ENCODE results near the gene SCN8A. TPM values are rescaled to one million over a fixed set of nuclear protein-coding genes. Genes with fewer than 3 reads are reported as not detected.

The SCN8A gene
- total RNA-seq, 1 experiment from 2014 or later, result 5.4 TPM

DNA sequence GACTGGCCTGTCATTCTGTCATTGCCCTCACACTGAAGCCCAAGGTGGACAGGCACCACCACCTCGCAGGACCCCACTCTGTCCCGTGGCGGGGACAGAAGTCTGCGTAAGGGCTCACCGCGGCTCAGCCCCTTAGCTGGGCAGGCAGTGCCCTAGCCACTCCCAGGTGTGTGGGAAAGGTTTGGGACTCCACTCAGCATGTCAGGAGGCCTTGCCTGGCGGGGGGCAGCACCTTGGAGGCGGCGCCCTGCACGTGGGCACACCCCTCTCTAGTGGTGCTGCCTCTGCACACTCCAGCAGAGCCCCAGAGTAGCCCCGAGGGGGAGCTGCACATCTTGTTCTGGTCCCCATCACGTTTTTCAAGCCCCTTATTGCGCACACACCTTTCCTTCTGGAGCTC lies 221.8 kb downstream of the SCN8A start:
- no peak overlapping the region for H3K27ac Mint-ChIP-seq (ENCODE audit: unreplicated experiment)
- no peaks in the 10 kb centered on the region for H3K27me3 Mint-ChIP-seq (ENCODE audit: unreplicated experiment)
- BruUV-seq (replicated peaks), result no TSS peak
- TF ChIP-seq, protein P1, sequence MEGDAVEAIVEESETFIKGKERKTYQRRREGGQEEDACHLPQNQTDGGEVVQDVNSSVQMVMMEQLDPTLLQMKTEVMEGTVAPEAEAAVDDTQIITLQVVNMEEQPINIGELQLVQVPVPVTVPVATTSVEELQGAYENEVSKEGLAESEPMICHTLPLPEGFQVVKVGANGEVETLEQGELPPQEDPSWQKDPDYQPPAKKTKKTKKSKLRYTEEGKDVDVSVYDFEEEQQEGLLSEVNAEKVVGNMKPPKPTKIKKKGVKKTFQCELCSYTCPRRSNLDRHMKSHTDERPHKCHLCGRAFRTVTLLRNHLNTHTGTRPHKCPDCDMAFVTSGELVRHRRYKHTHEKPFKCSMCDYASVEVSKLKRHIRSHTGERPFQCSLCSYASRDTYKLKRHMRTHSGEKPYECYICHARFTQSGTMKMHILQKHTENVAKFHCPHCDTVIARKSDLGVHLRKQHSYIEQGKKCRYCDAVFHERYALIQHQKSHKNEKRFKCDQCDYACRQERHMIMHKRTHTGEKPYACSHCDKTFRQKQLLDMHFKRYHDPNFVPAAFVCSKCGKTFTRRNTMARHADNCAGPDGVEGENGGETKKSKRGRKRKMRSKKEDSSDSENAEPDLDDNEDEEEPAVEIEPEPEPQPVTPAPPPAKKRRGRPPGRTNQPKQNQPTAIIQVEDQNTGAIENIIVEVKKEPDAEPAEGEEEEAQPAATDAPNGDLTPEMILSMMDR (IDR thresholded peaks at IDR 0.05; ENCODE audit: unreplicated experiment), result no peak
- H3K4me1 Mint-ChIP-seq (ENCODE audit: low read depth, unreplicated experiment), result peaks cover 8% of the 10 kb centered on the region
- peaks cover 9% of the 10 kb centered on the region for H3K36me3 Mint-ChIP-seq (ENCODE audit: insufficient read depth, unreplicated experiment)
- H3K9me3 Mint-ChIP-seq (ENCODE audit: low read depth, unreplicated experiment), result no peaks in the 10 kb centered on the region
- H3K4me3 Mint-ChIP-seq (ENCODE audit: low read depth, unreplicated experiment), result peak overlapping the region; percentile 28
- CTCF ChIA-PET, result interaction anchor here (1.5 kb wide), 1 partner anchor 129 kb away, joined by 3 read pairs; no protein-coding TSS in a partner anchor
- intact Hi-C loops (cut with micrococcal nuclease; ENCODE audit: unreplicated experiment), result no loop called here
- DNase-seq, result no peak

DNA sequence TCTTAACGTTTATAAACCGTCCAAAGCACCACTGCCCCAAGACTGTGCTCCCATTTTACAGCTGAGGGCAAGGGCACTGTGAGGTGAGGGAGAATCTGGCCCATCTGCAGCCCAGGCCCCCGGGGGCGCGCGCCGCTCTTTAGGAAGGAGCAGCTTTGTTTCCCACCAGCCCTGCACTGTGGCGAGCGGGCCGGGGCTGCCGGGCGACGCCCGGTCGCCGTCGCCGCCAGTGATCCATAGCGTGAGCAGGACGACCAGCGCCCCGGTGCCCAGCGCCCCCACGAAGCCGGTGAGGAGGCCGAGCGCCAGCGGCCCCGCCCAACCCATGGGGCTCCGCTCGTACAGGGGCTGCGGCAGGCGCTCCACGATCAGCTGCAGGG lies 222.9 kb downstream of the SCN8A start:
- CTCF ChIA-PET, result interaction anchor here (1.3 to 1.6 kb wide), 3 partner anchors 10 to 393 kb away, joined by 3 to 6 read pairs (median 4); no protein-coding TSS in a partner anchor
- BruUV-seq (replicated peaks), result no TSS peak

DNA sequence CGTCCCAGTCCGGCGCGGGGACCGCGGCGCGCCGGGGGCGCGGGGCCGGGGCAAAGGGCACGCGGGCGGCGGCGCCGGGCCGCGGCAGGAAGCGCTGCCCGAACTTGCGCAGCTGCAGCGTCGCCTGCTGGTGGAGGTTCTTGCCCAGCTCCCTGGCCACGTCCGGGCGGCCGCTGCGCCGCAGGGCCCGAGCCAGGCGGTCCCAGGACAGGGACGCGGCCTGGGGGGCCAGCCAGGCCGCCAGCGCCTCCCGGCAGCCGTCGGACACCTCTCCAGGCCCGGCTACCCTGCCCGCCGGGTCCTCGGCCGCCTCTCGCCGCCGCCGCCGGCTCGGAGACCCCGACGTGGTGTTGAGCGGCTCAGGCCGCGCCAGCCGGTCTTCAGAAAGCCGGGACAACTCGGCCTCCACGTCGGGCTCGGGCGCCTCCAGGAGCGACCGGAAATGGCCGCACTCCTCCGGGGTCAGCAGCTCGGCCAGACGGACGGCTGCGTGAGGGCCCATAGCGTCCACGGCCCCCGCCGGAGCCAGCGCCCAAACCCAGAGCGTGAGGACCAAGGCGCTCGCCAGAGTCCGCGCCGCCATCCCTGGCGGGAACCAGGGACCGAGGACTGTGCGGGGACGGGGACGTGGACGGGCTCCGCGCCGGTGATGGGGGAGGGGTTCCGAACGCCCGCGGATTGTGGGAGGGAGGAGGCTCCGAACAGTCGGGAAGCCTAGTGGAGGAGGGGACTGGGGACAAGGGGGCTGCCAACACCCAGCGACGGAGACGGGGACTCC lies 223.5 kb downstream of the SCN8A start:
- DNase-seq, result peak; percentile 77
- CTCF ChIA-PET, result interaction anchor here (1.3 to 1.6 kb wide), 3 partner anchors 9 to 393 kb away, joined by 3 to 6 read pairs (median 4); no protein-coding TSS in a partner anchor
- peaks cover 9% of the 10 kb centered on the region for H3K36me3 Mint-ChIP-seq (ENCODE audit: insufficient read depth, unreplicated experiment)
- peak overlapping the region; percentile 51 for H3K4me3 Mint-ChIP-seq (ENCODE audit: low read depth, unreplicated experiment)
- TF ChIP-seq, protein P1 (IDR thresholded peaks at IDR 0.05; ENCODE audit: unreplicated experiment), result peak; percentile 62
- peak overlapping the region; percentile 55 for H3K27ac Mint-ChIP-seq (ENCODE audit: unreplicated experiment)
- H3K9me3 Mint-ChIP-seq (ENCODE audit: low read depth, unreplicated experiment), result no peaks in the 10 kb centered on the region
- H3K27me3 Mint-ChIP-seq (ENCODE audit: unreplicated experiment), result no peaks in the 10 kb centered on the region
- intact Hi-C loops (cut with micrococcal nuclease; ENCODE audit: unreplicated experiment), result no loop called here
- BruUV-seq (replicated peaks), result no TSS peak
- H3K4me1 Mint-ChIP-seq (ENCODE audit: low read depth, unreplicated experiment), result peaks cover 8% of the 10 kb centered on the region

More for the DNA sequence above, 222.9 kb downstream of the SCN8A start:
- H3K36me3 Mint-ChIP-seq (ENCODE audit: insufficient read depth, unreplicated experiment), result peaks cover 9% of the 10 kb centered on the region
- intact Hi-C loops (cut with micrococcal nuclease; ENCODE audit: unreplicated experiment), result no loop called here
- TF ChIP-seq, protein P1 (IDR thresholded peaks at IDR 0.05; ENCODE audit: unreplicated experiment), result no peak
- no peaks in the 10 kb centered on the region for H3K27me3 Mint-ChIP-seq (ENCODE audit: unreplicated experiment)
- H3K27ac Mint-ChIP-seq (ENCODE audit: unreplicated experiment), result no peak overlapping the region
- H3K4me1 Mint-ChIP-seq (ENCODE audit: low read depth, unreplicated experiment), result peaks cover 8% of the 10 kb centered on the region
- H3K4me3 Mint-ChIP-seq (ENCODE audit: low read depth, unreplicated experiment), result no peak overlapping the region
- no peaks in the 10 kb centered on the region for H3K9me3 Mint-ChIP-seq (ENCODE audit: low read depth, unreplicated experiment)
- DNase-seq, result no peak

DNA sequence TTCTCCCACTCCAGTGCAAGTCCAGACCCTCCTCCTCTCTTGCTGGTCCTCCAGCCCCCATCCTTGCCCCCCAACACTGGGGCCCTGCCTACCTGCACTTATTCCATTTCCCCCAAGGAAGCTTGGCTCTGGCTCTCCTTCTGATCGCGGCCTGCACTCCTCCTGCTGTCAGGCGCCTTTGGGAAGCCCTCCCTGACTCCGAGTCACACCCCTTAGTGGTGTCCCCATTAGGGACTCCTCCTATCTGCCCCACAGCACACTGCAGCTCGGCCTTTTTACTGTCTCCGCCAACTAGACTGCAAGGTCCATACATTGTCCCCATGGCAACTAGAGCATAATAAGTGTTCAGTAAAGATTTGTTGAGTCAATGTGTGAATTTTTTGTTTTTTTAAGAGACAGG lies 224.5 kb downstream of the SCN8A start:
- DNase-seq, result no peak
- H3K27me3 Mint-ChIP-seq (ENCODE audit: unreplicated experiment), result no peaks in the 10 kb centered on the region
- H3K36me3 Mint-ChIP-seq (ENCODE audit: insufficient read depth, unreplicated experiment), result peaks cover 9% of the 10 kb centered on the region
- TF ChIP-seq, protein P1 (IDR thresholded peaks at IDR 0.05; ENCODE audit: unreplicated experiment), result no peak
- peak overlapping the region; percentile 55 for H3K27ac Mint-ChIP-seq (ENCODE audit: unreplicated experiment)
- H3K4me1 Mint-ChIP-seq (ENCODE audit: low read depth, unreplicated experiment), result peaks cover 8% of the 10 kb centered on the region
- intact Hi-C loops (cut with micrococcal nuclease; ENCODE audit: unreplicated experiment), result no loop called here
- TSS peak; percentile 53 for BruUV-seq (replicated peaks)
- CTCF ChIA-PET, result no interaction called here
- H3K9me3 Mint-ChIP-seq (ENCODE audit: low read depth, unreplicated experiment), result no peaks in the 10 kb centered on the region
- peak overlapping the region; percentile 51 for H3K4me3 Mint-ChIP-seq (ENCODE audit: low read depth, unreplicated experiment)
